HuH-7.5 (cell line): ENCODE results near the gene CDH5.

Experiments used
- DNase-seq: peaks from one replicate; pipeline ENCODE4 v3.0.0; 2011; ENCODE audit warnings: low spot score

The CDH5 gene

DNA sequence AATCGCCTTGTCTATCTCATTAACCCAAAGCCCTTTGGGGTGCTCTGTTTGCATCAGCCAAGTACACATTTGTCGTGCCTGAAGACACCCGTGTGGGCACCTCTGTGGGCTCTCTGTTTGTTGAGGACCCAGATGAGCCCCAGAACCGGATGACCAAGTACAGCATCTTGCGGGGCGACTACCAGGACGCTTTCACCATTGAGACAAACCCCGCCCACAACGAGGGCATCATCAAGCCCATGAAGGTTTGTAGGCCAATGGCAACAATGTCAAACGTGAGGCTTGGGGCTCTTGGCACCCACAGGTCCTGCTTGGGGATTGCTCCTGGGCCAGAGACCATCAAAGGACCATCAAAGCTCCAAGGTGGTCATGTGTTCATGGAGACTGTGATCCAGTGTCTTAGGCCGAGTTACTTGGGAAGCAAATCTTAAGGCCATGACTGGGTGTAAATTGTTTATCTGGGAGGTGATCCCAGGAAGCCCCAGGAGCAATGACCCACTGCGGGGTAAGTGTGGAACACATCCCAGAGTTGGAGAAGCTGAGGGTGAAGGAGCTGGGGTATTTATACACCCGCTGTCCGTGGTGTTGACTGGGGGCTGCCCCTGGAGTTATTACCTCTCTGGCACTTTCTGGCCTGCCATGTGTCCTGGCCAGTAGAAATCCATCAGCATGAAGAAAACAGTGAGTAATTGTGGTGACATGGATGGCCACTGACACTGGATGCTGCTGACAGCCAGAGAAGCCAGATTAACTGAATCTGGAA is 24.0 kb downstream of the CDH5 start:
- no peak for DNase-seq

DNA sequence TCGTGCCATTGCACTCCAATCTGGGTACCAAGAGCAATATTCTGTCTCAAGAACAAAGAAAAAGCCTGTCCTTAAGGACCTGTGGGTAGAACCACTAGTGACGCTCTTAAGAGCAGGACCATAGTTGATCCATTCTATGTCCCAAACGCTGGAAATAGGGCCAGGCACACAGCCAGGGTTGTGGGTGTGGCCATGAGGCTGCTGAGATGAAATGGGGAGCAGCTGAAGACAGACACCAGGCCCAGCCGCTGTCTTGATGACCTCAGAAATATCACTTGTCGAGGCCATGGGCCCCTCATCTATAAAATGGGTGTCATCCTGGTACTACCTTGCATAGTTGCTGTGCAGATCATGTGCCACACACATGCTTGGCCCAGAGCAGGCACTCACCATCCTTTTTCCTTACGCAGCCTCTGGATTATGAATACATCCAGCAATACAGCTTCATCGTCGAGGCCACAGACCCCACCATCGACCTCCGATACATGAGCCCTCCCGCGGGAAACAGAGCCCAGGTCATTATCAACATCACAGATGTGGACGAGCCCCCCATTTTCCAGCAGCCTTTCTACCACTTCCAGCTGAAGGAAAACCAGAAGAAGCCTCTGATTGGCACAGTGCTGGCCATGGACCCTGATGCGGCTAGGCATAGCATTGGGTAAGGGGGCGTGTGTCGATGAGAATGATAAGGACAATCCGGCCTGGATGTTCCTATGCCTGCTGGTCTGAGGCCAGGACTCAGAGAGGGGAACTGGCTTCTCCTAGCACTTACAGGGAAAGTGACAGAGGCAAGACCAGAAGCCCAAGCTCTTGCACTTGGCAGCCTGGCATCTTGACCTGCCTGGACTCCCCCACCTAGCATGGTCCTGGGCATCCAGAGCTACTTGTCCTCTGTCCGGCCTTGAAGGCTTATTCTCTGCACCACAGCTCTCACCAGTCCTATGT is 25.5 kb downstream of the CDH5 start:
- DNase-seq = no peak

- no peak for DNase-seq
Measured at GRCh38 chr16:66395806-66396555, 29.5 kb downstream of the CDH5 start.

GRCh38 chr16:66397736-66398433 is 31.4 kb downstream of the CDH5 start:
- DNase-seq = no peak

DNA sequence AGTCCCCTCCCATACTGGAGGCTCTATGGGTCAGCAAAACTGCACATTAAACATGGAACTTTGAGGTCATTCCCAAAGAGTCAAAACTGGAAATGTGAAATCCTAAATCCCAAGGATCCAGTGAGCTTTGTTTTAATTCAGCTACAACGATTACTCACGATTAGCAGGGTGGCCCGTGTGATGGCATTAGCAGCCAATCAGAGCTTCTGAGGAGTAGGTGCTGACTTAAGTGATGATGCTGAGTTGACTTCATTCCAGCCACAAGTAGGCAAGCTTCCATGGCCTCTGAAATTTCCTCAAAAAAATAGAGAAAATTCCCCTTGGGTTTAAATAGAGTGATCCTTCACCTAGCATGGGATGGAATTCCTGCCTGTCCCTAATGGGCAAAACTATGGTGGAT is 32.5 kb downstream of the CDH5 start:
- no peak for DNase-seq

- no peak for DNase-seq
Measured at GRCh38 chr16:66399930-66400329, 33.4 kb downstream of the CDH5 start.

GRCh38 chr16:66400503-66401380 is 34.3 kb downstream of the CDH5 start:
- DNase-seq = no peak

GRCh38 chr16:66401610-66402009 is 35.1 kb downstream of the CDH5 start:
- no peak for DNase-seq

- DNase-seq = no peak
Measured at GRCh38 chr16:66402166-66402565, 35.7 kb downstream of the CDH5 start.

GRCh38 chr16:66402591-66403230 is 36.2 kb downstream of the CDH5 start:
- no peak for DNase-seq

GRCh38 chr16:66403531-66404145 is 37.1 kb downstream of the CDH5 start:
- no peak for DNase-seq

GRCh38 chr16:66405057-66405783 is 38.7 kb downstream of the CDH5 start:
- no peak for DNase-seq

GRCh38 chr16:66406534-66407221 is 40.2 kb downstream of the CDH5 start:
- DNase-seq = peak; percentile 87

- DNase-seq = no peak
Measured at GRCh38 chr16:66408163-66409048, 41.9 kb downstream of the CDH5 start.

DNA sequence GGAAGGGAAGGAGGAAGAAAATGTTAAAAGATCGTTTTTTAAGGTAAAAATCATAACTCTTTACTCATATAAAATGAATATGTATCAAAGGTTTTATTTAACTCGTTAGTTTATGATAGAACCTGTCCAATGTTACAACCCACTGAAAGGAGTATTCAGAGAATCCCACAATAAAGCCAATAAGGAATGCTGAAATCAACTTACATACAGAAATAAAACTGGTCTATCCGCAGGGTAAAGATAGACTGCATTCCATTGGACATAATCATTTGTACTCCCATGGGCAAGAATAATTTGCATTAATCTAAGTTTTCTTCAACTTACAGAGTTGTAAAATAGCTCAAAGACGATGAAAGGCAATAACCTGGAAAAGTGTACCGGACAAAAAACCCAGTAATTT is 42.7 kb downstream of the CDH5 start:
- DNase-seq = no peak

DNA sequence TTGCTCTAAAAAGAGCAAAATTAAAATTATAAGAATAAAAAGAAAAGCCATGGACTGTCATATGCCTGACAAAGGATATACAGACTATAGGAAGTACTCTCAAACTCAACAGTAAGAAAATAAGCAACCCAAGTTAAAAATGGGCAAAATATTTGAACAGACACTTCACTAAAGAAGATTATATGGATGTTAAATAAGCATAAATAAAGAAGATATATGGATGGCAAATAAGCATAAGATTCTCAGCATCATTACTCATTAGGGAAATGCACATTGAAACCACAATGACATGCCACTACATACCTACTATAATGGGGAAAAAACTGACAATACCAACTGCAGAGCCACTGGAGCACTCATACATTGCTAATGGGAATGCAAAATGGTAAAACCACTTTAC is 45.7 kb downstream of the CDH5 start:
- no peak for DNase-seq

DNA sequence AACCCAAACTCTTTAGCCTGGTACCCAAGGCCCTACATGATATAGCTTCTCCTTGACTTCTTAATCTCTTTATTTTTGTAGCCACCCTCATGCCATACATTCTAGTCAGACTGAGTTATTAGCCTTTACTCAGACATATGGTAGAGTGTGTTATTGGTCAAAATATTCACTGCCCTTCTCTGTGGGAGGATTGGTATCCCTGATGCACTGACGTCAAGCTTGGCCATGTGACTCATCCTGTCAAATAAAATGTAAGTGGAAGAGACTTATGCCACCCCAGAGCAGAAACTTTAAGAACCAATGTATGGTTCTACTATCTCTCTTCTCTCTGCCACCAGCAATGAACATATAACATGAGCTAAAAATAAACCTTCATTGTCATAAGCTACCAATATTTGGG is 48.4 kb downstream of the CDH5 start:
- no peak for DNase-seq

DNA sequence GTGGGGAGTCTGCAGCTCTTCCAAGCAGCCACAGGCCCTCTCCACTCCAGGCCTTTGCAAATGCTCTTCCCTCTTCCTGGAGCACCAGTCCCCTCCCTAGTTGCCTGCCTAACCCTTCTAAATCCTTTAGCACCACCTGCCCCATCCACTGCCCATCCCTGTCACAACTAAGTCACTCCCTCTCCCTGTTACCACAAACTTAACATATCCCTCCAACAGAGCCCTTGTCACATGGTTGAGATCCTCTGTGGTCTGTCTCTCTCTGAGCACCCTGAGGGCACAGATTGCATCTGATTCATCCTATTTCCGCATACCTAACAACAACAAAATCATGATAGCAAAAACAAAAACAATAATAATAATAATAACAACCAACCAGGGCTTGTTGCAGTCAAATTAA is 49.6 kb downstream of the CDH5 start:
- DNase-seq = no peak
